ENCODE results near the gene CLDN14.

The CLDN14 gene

GRCh38 chr21:36479415-36480402 is at the start of gene CLDN14:
Gene CLDN14 (minus strand): TSS chr21:36480122. CDS start chr21:36461695, 18,427 bp downstream.
- no peak within 1 kb of the TSS for H3K9ac ChIP-seq (ENCODE audit: low read length in 5 of 5)

GRCh38 chr21:36528716-36529115 is 48.8 kb upstream of the CLDN14 start:
- no peaks in the 10 kb centered on the region for H3K4me1 ChIP-seq (ENCODE audit: control insufficient read depth in 5 of 5, insufficient read depth in 5 of 5, low read length in 5 of 5)
- H3K36me3 ChIP-seq (ENCODE audit: control insufficient read depth in 5 of 5, insufficient read depth in 5 of 5, low read length in 5 of 5): no peaks in the 10 kb centered on the region
- H3K27me3 ChIP-seq (ENCODE audit: control insufficient read depth in 5 of 5, insufficient read depth in 4 of 5, low read length in 5 of 5): peaks cover 0 to 15% (median 13%) of the 10 kb centered on the region in 5 donors
- no peak overlapping the region for H3K4me3 ChIP-seq (ENCODE audit: low read depth in 1 of 5, low read length in 5 of 5)
- H3K27ac ChIP-seq (ENCODE audit: low read depth, low read length): no peak overlapping the region
- H3K9ac ChIP-seq (ENCODE audit: low read length in 5 of 5): no peak overlapping the region
- no peaks in the 10 kb centered on the region for H3K9me3 ChIP-seq (ENCODE audit: control insufficient read depth in 5 of 5, low read length in 5 of 5)

More at GRCh38 chr21:36479415-36480402, at the start of gene CLDN14:
- no peaks in the 10 kb centered on the region for H3K9me3 ChIP-seq (ENCODE audit: control insufficient read depth in 5 of 5, low read length in 5 of 5)
- H3K4me3 ChIP-seq (ENCODE audit: low read depth in 1 of 5, low read length in 5 of 5): no peak within 1 kb of the TSS
- H3K27me3 ChIP-seq (ENCODE audit: control insufficient read depth in 5 of 5, insufficient read depth in 4 of 5, low read length in 5 of 5): peaks cover 0 to 5% (median 4%) of the 10 kb centered on the region in 5 donors
- no peaks in the 10 kb centered on the region for H3K4me1 ChIP-seq (ENCODE audit: control insufficient read depth in 5 of 5, insufficient read depth in 5 of 5, low read length in 5 of 5)
- H3K27ac ChIP-seq (ENCODE audit: low read depth, low read length): no peak within 1 kb of the TSS
- H3K36me3 ChIP-seq (ENCODE audit: control insufficient read depth in 5 of 5, insufficient read depth in 5 of 5, low read length in 5 of 5): no peaks in the 10 kb centered on the region

- H3K4me1 ChIP-seq (ENCODE audit: control insufficient read depth in 5 of 5, insufficient read depth in 5 of 5, low read length in 5 of 5): no peaks in the 10 kb centered on the region
- no peak overlapping the region for H3K9ac ChIP-seq (ENCODE audit: low read length in 5 of 5)
- no peaks in the 10 kb centered on the region for H3K9me3 ChIP-seq (ENCODE audit: control insufficient read depth in 5 of 5, low read length in 5 of 5)
- H3K36me3 ChIP-seq (ENCODE audit: control insufficient read depth in 5 of 5, insufficient read depth in 5 of 5, low read length in 5 of 5): no peaks in the 10 kb centered on the region
- peaks cover 0 to 11% (median 9%) of the 10 kb centered on the region in 5 donors for H3K27me3 ChIP-seq (ENCODE audit: control insufficient read depth in 5 of 5, insufficient read depth in 4 of 5, low read length in 5 of 5)
- no peak overlapping the region for H3K4me3 ChIP-seq (ENCODE audit: low read depth in 1 of 5, low read length in 5 of 5)
- no peak overlapping the region for H3K27ac ChIP-seq (ENCODE audit: low read depth, low read length)
Observed at GRCh38 chr21:36527317-36527716, 47.4 kb upstream of the CLDN14 start.

GRCh38 chr21:36526104-36526503 is 46.2 kb upstream of the CLDN14 start:
- H3K4me1 ChIP-seq (ENCODE audit: control insufficient read depth in 5 of 5, insufficient read depth in 5 of 5, low read length in 5 of 5): no peaks in the 10 kb centered on the region
- H3K9ac ChIP-seq (ENCODE audit: low read length in 5 of 5): no peak overlapping the region
- no peaks in the 10 kb centered on the region for H3K9me3 ChIP-seq (ENCODE audit: control insufficient read depth in 5 of 5, low read length in 5 of 5)
- H3K27me3 ChIP-seq (ENCODE audit: control insufficient read depth in 5 of 5, insufficient read depth in 4 of 5, low read length in 5 of 5): peaks cover 0 to 14% (median 9%) of the 10 kb centered on the region in 5 donors
- no peaks in the 10 kb centered on the region for H3K36me3 ChIP-seq (ENCODE audit: control insufficient read depth in 5 of 5, insufficient read depth in 5 of 5, low read length in 5 of 5)
- no peak overlapping the region for H3K27ac ChIP-seq (ENCODE audit: low read depth, low read length)
- H3K4me3 ChIP-seq (ENCODE audit: low read depth in 1 of 5, low read length in 5 of 5): no peak overlapping the region

GRCh38 chr21:36524477-36524876 is 44.6 kb upstream of the CLDN14 start:
- peaks cover 0 to 11% (median 8%) of the 10 kb centered on the region in 5 donors for H3K27me3 ChIP-seq (ENCODE audit: control insufficient read depth in 5 of 5, insufficient read depth in 4 of 5, low read length in 5 of 5)
- no peak overlapping the region for H3K4me3 ChIP-seq (ENCODE audit: low read depth in 1 of 5, low read length in 5 of 5)
- H3K27ac ChIP-seq (ENCODE audit: low read depth, low read length): no peak overlapping the region
- H3K4me1 ChIP-seq (ENCODE audit: control insufficient read depth in 5 of 5, insufficient read depth in 5 of 5, low read length in 5 of 5): no peaks in the 10 kb centered on the region
- peaks cover 0 to 5% (median 0%) of the 10 kb centered on the region in 5 donors for H3K9me3 ChIP-seq (ENCODE audit: control insufficient read depth in 5 of 5, low read length in 5 of 5)
- H3K9ac ChIP-seq (ENCODE audit: low read length in 5 of 5): no peak overlapping the region
- H3K36me3 ChIP-seq (ENCODE audit: control insufficient read depth in 5 of 5, insufficient read depth in 5 of 5, low read length in 5 of 5): no peaks in the 10 kb centered on the region

GRCh38 chr21:36522219-36522808 is 42.4 kb upstream of the CLDN14 start:
- no peaks in the 10 kb centered on the region for H3K36me3 ChIP-seq (ENCODE audit: control insufficient read depth in 5 of 5, insufficient read depth in 5 of 5, low read length in 5 of 5)
- H3K27me3 ChIP-seq (ENCODE audit: control insufficient read depth in 5 of 5, insufficient read depth in 4 of 5, low read length in 5 of 5): peaks cover 0 to 11% (median 6%) of the 10 kb centered on the region in 5 donors
- H3K4me1 ChIP-seq (ENCODE audit: control insufficient read depth in 5 of 5, insufficient read depth in 5 of 5, low read length in 5 of 5): no peaks in the 10 kb centered on the region
- H3K27ac ChIP-seq (ENCODE audit: low read depth, low read length): no peak overlapping the region
- no peak overlapping the region for H3K9ac ChIP-seq (ENCODE audit: low read length in 5 of 5)
- peaks cover 0 to 5% (median 0%) of the 10 kb centered on the region in 5 donors for H3K9me3 ChIP-seq (ENCODE audit: control insufficient read depth in 5 of 5, low read length in 5 of 5)
- no peak overlapping the region for H3K4me3 ChIP-seq (ENCODE audit: low read depth in 1 of 5, low read length in 5 of 5)

- Histone ChIP-seq H3K9me3 (ENCODE audit: control insufficient read depth in 5 of 5, low read length in 5 of 5) (peaks cover 0 to 5% (median 0%) of the 10 kb centered on the region in 5 donors), H3K27me3 (ENCODE audit: control insufficient read depth in 5 of 5, insufficient read depth in 4 of 5, low read length in 5 of 5) (peaks cover 0 to 11% (median 0%) of the 10 kb centered on the region in 5 donors), H3K36me3 (ENCODE audit: control insufficient read depth in 5 of 5, insufficient read depth in 5 of 5, low read length in 5 of 5) (no peaks in the 10 kb centered on the region), H3K27ac (ENCODE audit: low read depth, low read length) (no peak overlapping the region), H3K4me3 (ENCODE audit: low read depth in 1 of 5, low read length in 5 of 5) (no peak overlapping the region), H3K9ac (ENCODE audit: low read length in 5 of 5) (no peak overlapping the region), H3K4me1 (ENCODE audit: control insufficient read depth in 5 of 5, insufficient read depth in 5 of 5, low read length in 5 of 5) (no peaks in the 10 kb centered on the region)
Observed at GRCh38 chr21:36518883-36519492, 39.1 kb upstream of the CLDN14 start.

GRCh38 chr21:36517366-36518075 is 37.6 kb upstream of the CLDN14 start:
- peaks cover 0 to 5% (median 0%) of the 10 kb centered on the region in 5 donors for H3K9me3 ChIP-seq (ENCODE audit: control insufficient read depth in 5 of 5, low read length in 5 of 5)
- no peaks in the 10 kb centered on the region for H3K36me3 ChIP-seq (ENCODE audit: control insufficient read depth in 5 of 5, insufficient read depth in 5 of 5, low read length in 5 of 5)

GRCh38 chr21:36516281-36516680 is 36.4 kb upstream of the CLDN14 start:
- H3K9me3 ChIP-seq (ENCODE audit: control insufficient read depth in 5 of 5, low read length in 5 of 5): peaks cover 0 to 5% (median 0%) of the 10 kb centered on the region in 5 donors
- no peak overlapping the region for H3K27ac ChIP-seq (ENCODE audit: low read depth, low read length)

More at GRCh38 chr21:36517366-36518075, 37.6 kb upstream of the CLDN14 start:
- H3K4me3 ChIP-seq (ENCODE audit: low read depth in 1 of 5, low read length in 5 of 5): no peak overlapping the region
- no peak overlapping the region for H3K27ac ChIP-seq (ENCODE audit: low read depth, low read length)
- H3K27me3 ChIP-seq (ENCODE audit: control insufficient read depth in 5 of 5, insufficient read depth in 4 of 5, low read length in 5 of 5): peaks cover 0 to 9% (median 0%) of the 10 kb centered on the region in 5 donors
- H3K4me1 ChIP-seq (ENCODE audit: control insufficient read depth in 5 of 5, insufficient read depth in 5 of 5, low read length in 5 of 5): no peaks in the 10 kb centered on the region
- H3K9ac ChIP-seq (ENCODE audit: low read length in 5 of 5): no peak overlapping the region

More at GRCh38 chr21:36516281-36516680, 36.4 kb upstream of the CLDN14 start:
- Histone ChIP-seq H3K9ac (ENCODE audit: low read length in 5 of 5) (no peak overlapping the region), H3K27me3 (ENCODE audit: control insufficient read depth in 5 of 5, insufficient read depth in 4 of 5, low read length in 5 of 5) (peaks cover 0 to 7% (median 3%) of the 10 kb centered on the region in 5 donors), H3K36me3 (ENCODE audit: control insufficient read depth in 5 of 5, insufficient read depth in 5 of 5, low read length in 5 of 5) (no peaks in the 10 kb centered on the region), H3K4me1 (ENCODE audit: control insufficient read depth in 5 of 5, insufficient read depth in 5 of 5, low read length in 5 of 5) (peaks cover 0 to 3% (median 0%) of the 10 kb centered on the region in 5 donors), H3K4me3 (ENCODE audit: low read depth in 1 of 5, low read length in 5 of 5) (no peak overlapping the region)

Measured in subcutaneous abdominal adipose tissue (tissue), 5 donors.